ENCODE data around the gene RNASE7. TPM values are rescaled to one million over a fixed set of nuclear protein-coding genes. Genes with fewer than 3 reads are reported as not detected.
A peak's percentile ranks its signal among the peaks of the same experiment; 100 is the strongest.

Gene RNASE7
- total RNA-seq, 2 donors from 2014 or later = 1.0 TPM; not detected in 1

GRCh38 chr14:21056520-21057163 is 14.5 kb downstream of the RNASE7 start:
- Histone ChIP-seq H3K27ac (peak overlapping the region in 2 of 4 donors; percentile 47 to 76), H3K9me3 (no peaks in the 10 kb centered on the region), H3K4me1 (peaks cover 49% of the 10 kb centered on the region), H3K36me3 (replicated peaks in 1 of 2; ENCODE audit: insufficient read depth in 1 of 2, low read depth in 2 of 2) (no peaks in the 10 kb centered on the region), H3K4me3 (no peak overlapping the region), H3K27me3 (no peaks in the 10 kb centered on the region)
- no peak for DNase-seq
- TF ChIP-seq POLR2A (IDR thresholded peaks at IDR 0.05) = no peak
- TF ChIP-seq, protein P1, sequence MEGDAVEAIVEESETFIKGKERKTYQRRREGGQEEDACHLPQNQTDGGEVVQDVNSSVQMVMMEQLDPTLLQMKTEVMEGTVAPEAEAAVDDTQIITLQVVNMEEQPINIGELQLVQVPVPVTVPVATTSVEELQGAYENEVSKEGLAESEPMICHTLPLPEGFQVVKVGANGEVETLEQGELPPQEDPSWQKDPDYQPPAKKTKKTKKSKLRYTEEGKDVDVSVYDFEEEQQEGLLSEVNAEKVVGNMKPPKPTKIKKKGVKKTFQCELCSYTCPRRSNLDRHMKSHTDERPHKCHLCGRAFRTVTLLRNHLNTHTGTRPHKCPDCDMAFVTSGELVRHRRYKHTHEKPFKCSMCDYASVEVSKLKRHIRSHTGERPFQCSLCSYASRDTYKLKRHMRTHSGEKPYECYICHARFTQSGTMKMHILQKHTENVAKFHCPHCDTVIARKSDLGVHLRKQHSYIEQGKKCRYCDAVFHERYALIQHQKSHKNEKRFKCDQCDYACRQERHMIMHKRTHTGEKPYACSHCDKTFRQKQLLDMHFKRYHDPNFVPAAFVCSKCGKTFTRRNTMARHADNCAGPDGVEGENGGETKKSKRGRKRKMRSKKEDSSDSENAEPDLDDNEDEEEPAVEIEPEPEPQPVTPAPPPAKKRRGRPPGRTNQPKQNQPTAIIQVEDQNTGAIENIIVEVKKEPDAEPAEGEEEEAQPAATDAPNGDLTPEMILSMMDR (IDR thresholded peaks at IDR 0.05) = no peak
- WGBS, 2 donors = 76 to 82% methylated on average over 10 of the region's 10 CpGs
- ATAC-seq = no peak
- intact Hi-C loops (cut with DNase I) = no loop called here

GRCh38 chr14:21057803-21058675 is 15.9 kb downstream of the RNASE7 start, which contains the start of gene RNASE8:
Gene RNASE8, plus strand, starts transcription at chr14:21057822. Its CDS starts 71 bp downstream, at chr14:21057893.
- Histone ChIP-seq H3K27me3 (no peaks in the 10 kb centered on the region), H3K36me3 (replicated peaks in 1 of 2; ENCODE audit: insufficient read depth in 1 of 2, low read depth in 2 of 2) (no peaks in the 10 kb centered on the region), H3K27ac (peak within 1 kb of the TSS in 2 of 4 donors; percentile 47 to 76), H3K4me3 (no peak within 1 kb of the TSS), H3K9me3 (no peaks in the 10 kb centered on the region), H3K4me1 (peaks cover 54% of the 10 kb centered on the region)
- intact Hi-C loops (cut with DNase I) = no loop called here
- WGBS, 2 donors = 70 to 75% methylated on average over 6 to 8 of the region's 8 CpGs
- no peak for ATAC-seq
- TF ChIP-seq, protein P1 (IDR thresholded peaks at IDR 0.05) = no peak
- TF ChIP-seq POLR2A (IDR thresholded peaks at IDR 0.05) = no peak
- DNase-seq = no peak

DNA sequence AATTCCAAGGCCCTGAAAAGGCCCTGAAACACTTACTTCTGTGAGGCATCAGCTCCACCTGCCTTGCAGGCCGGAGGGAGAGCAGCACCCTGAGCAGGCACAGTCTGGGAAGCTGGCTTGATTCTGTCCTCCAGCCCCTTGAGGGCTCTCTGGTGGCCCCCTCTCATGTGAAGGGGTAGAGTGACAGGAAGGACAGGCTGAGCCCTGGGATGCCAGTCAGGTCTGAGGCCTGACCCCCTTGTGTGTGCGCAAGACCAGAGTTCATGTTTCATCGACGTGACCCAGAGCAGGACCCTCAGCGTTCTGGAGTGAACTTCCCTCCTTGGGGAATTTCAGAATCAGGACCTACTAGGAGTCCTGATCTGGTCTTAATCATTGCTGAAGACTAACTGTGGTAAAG is 16.7 kb downstream of the RNASE7 start:
- intact Hi-C loops (cut with DNase I) = no loop called here
- WGBS, 2 donors = 91 to 92% methylated on average over 5 of the region's 5 CpGs
- Histone ChIP-seq H3K27ac (no peak overlapping the region), H3K36me3 (replicated peaks in 1 of 2; ENCODE audit: insufficient read depth in 1 of 2, low read depth in 2 of 2) (no peaks in the 10 kb centered on the region), H3K9me3 (no peaks in the 10 kb centered on the region), H3K27me3 (no peaks in the 10 kb centered on the region), H3K4me3 (no peak overlapping the region), H3K4me1 (peaks cover 53% of the 10 kb centered on the region)
- ATAC-seq (no peak), DNase-seq (no peak)
- TF ChIP-seq POLR2A (IDR thresholded peaks at IDR 0.05) = no peak
- TF ChIP-seq, protein P1 (IDR thresholded peaks at IDR 0.05) = no peak

GRCh38 chr14:21059842-21060613 is 17.9 kb downstream of the RNASE7 start:
- Histone ChIP-seq H3K27ac (no peak overlapping the region), H3K4me1 (peaks cover 43% of the 10 kb centered on the region), H3K4me3 (no peak overlapping the region), H3K36me3 (replicated peaks in 1 of 2; ENCODE audit: insufficient read depth in 1 of 2, low read depth in 2 of 2) (no peaks in the 10 kb centered on the region), H3K9me3 (no peaks in the 10 kb centered on the region), H3K27me3 (no peaks in the 10 kb centered on the region)
- TF ChIP-seq, protein P1 (IDR thresholded peaks at IDR 0.05) = no peak
- TF ChIP-seq POLR2A (IDR thresholded peaks at IDR 0.05) = no peak
- intact Hi-C loops (cut with DNase I) = no loop called here
- ATAC-seq (no peak), DNase-seq (no peak)
- 80 to 83% methylated on average over 8 of the region's 8 CpGs for WGBS, 2 donors

Data from body of pancreas (tissue), 4 donors.